ENCODE data around the gene EFCAB7. TPM values are rescaled to one million over a fixed set of nuclear protein-coding genes. Genes with fewer than 3 reads are reported as not detected.
"Not testable (repeated sequence)": the region's sequence is repeated elsewhere in the genome, so short reads cannot be mapped to it uniquely, and the experiment has no call there.

EFCAB7 gene
- total and polyA plus RNA-seq, 8 donors: 2.6 to 14.9 (median 3.0) TPM; not detected in 1

GRCh38 chr1:63559357-63559756, 36.0 kb downstream of the EFCAB7 start:
- intact Hi-C loops (cut with DNase I; ENCODE audit: low total_unique reads): no loop called here
- no peak for DNase-seq
- Histone ChIP-seq H3K4me1 (no peaks in the 10 kb centered on the region), H3K4me3 (no peak overlapping the region), H3K27me3 (no peaks in the 10 kb centered on the region), H3K9me3 (no peaks in the 10 kb centered on the region), H3K27ac (no peak overlapping the region), H3K36me3 (no peaks in the 10 kb centered on the region)
- TF ChIP-seq CTCF (IDR thresholded peaks at IDR 0.05) (no peak), EP300 (IDR thresholded peaks at IDR 0.05) (no peak)
- 69 to 83% (median 74%) methylated on average over 2 of the region's 2 CpGs for WGBS, 5 donors

- no peak for DNase-seq
- H3K27me3 ChIP-seq: no peaks in the 10 kb centered on the region
- peaks cover 0 to 8% (median 0%) of the 10 kb centered on the region in 4 donors for H3K36me3 ChIP-seq
- no peaks in the 10 kb centered on the region for H3K9me3 ChIP-seq
- H3K4me3 ChIP-seq: no peak overlapping the region
- intact Hi-C loops (cut with DNase I; ENCODE audit: low total_unique reads): no loop called here
- no peak for TF ChIP-seq CTCF (IDR thresholded peaks at IDR 0.05)
- TF ChIP-seq POLR2A (IDR thresholded peaks at IDR 0.05): no peak
- no peak for TF ChIP-seq POLR2AphosphoS5 (IDR thresholded peaks at IDR 0.05)
- no peak for TF ChIP-seq EP300 (IDR thresholded peaks at IDR 0.05)
- no peak overlapping the region for H3K27ac ChIP-seq
- no peaks in the 10 kb centered on the region for H3K4me1 ChIP-seq
These were observed 40.4 kb downstream of the EFCAB7 start for GRCh38 chr1:63563745-63564144.

GRCh38 chr1:63569068-63569467, 45.7 kb downstream of the EFCAB7 start:
- H3K4me1 ChIP-seq: no peaks in the 10 kb centered on the region
- no peaks in the 10 kb centered on the region for H3K27me3 ChIP-seq
- TF ChIP-seq EP300 (IDR thresholded peaks at IDR 0.05): no peak
- TF ChIP-seq POLR2AphosphoS5 (IDR thresholded peaks at IDR 0.05): no peak
- TF ChIP-seq CTCF (IDR thresholded peaks at IDR 0.05): no peak
- TF ChIP-seq POLR2A (IDR thresholded peaks at IDR 0.05): no peak
- no peaks in the 10 kb centered on the region for H3K9me3 ChIP-seq
- H3K36me3 ChIP-seq: peaks cover 0 to 8% (median 0%) of the 10 kb centered on the region in 4 donors
- no peak for DNase-seq
- WGBS, 5 donors: 86 to 91% (median 89%) methylated on average over 4 of the region's 4 CpGs
- no peak overlapping the region for H3K4me3 ChIP-seq
- intact Hi-C loops (cut with DNase I; ENCODE audit: low total_unique reads): no loop called here
- H3K27ac ChIP-seq: no peak overlapping the region

- WGBS, 5 donors: 76 to 80% (median 78%) methylated on average over 3 of the region's 3 CpGs
- Histone ChIP-seq H3K4me1 (no peaks in the 10 kb centered on the region), H3K36me3 (peaks cover 0 to 6% (median 0%) of the 10 kb centered on the region in 4 donors), H3K9me3 (no peaks in the 10 kb centered on the region), H3K27me3 (no peaks in the 10 kb centered on the region), H3K27ac (no peak overlapping the region), H3K4me3 (no peak overlapping the region)
- TF ChIP-seq EP300 (IDR thresholded peaks at IDR 0.05): no peak
- no peak for TF ChIP-seq POLR2A (IDR thresholded peaks at IDR 0.05)
- TF ChIP-seq POLR2AphosphoS5 (IDR thresholded peaks at IDR 0.05): no peak
- intact Hi-C loops (cut with DNase I; ENCODE audit: low total_unique reads): no loop called here
- no peak for DNase-seq
These were observed 46.5 kb downstream of the EFCAB7 start for GRCh38 chr1:63569640-63570316.

- DNase-seq; intact Hi-C loops (cut with DNase I; ENCODE audit: low total_unique reads); H3K4me1 ChIP-seq; H3K9me3 ChIP-seq; H3K36me3 ChIP-seq; H3K27ac ChIP-seq; H3K27me3 ChIP-seq; H3K4me3 ChIP-seq: not testable (repeated sequence)
- 92 to 94% (median 93%) methylated on average over 8 of the region's 8 CpGs for WGBS, 5 donors
These were observed 49.4 kb downstream of the EFCAB7 start for GRCh38 chr1:63572686-63573085.

- H3K4me1 ChIP-seq; H3K27me3 ChIP-seq; H3K36me3 ChIP-seq; H3K4me3 ChIP-seq; intact Hi-C loops (cut with DNase I; ENCODE audit: low total_unique reads); H3K27ac ChIP-seq; H3K9me3 ChIP-seq; DNase-seq: not testable (repeated sequence)
- WGBS, 5 donors: 68 to 86% (median 82%) methylated on average over 2 of the region's 2 CpGs
These were observed 51.0 kb downstream of the EFCAB7 start for GRCh38 chr1:63574203-63574796.
